ENCODE results near the gene SLCO1B3. TPM values are rescaled to one million over a fixed set of nuclear protein-coding genes. Genes with fewer than 3 reads are reported as not detected.

SLCO1B3 gene
- total and polyA plus RNA-seq, 3 experiments from 2014 or later: not detected

GRCh38 chr12:20801035-20801434 lies 9.5 kb upstream of the SLCO1B3 start:
- CTCF ChIA-PET: no interaction called here

DNA sequence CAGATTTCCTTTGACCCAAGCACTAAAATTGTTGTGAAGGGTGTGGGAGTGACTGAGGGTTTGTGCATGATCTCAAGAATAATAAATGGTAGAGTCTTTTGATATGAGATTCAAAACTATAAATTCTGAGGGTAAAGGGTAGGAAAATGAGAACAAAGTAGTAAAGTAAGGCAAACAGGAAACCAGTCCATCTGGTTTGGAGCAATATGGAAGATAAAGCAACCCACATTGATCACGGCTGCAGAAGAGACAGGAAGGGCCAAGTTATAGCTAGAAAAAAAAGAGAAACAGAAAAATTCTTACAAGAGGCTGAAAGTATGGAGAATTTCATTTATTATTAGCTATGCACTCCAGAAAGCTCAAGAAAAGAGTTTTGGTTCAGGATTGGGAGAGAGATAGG lies 4.6 kb upstream of the SLCO1B3 start:
- Histone ChIP-seq H3K4me1 (ENCODE audit: insufficient read depth, low read length) (no peaks in the 10 kb centered on the region), H3K4me3 (ENCODE audit: low read length) (no peak overlapping the region), H3K36me3 (ENCODE audit: insufficient read depth, low read length) (no peaks in the 10 kb centered on the region), H3K9me3 (ENCODE audit: low read length) (no peaks in the 10 kb centered on the region), H3K27ac (ENCODE audit: low read depth, low read length) (no peak overlapping the region), H3K27me3 (ENCODE audit: insufficient read depth, low read length, poor library complexity, severe bottlenecking) (no peaks in the 10 kb centered on the region)
- no peaks in the 10 kb centered on the region for H3K36me3 Mint-ChIP-seq
- H3K27ac Mint-ChIP-seq: no peak overlapping the region
- CTCF ChIA-PET: no interaction called here
- POLR2A ChIA-PET: no interaction called here
- peaks cover 0 to 5% (median 0%) of the 10 kb centered on the region in 5 donors for H3K9me3 Mint-ChIP-seq
- H3K4me3 Mint-ChIP-seq: no peak overlapping the region
- no peaks in the 10 kb centered on the region for H3K27me3 Mint-ChIP-seq
- no peak for DNase-seq
- no peaks in the 10 kb centered on the region for H3K4me1 Mint-ChIP-seq

More at GRCh38 chr12:20801035-20801434, 9.5 kb upstream of the SLCO1B3 start:
- no peaks in the 10 kb centered on the region for H3K36me3 Mint-ChIP-seq
- no peaks in the 10 kb centered on the region for H3K27me3 ChIP-seq (ENCODE audit: insufficient read depth, low read length, poor library complexity, severe bottlenecking)
- POLR2A ChIA-PET: no interaction called here
- no peak for DNase-seq
- no peaks in the 10 kb centered on the region for H3K4me1 Mint-ChIP-seq
- no peak overlapping the region for H3K27ac Mint-ChIP-seq
- H3K27ac ChIP-seq (ENCODE audit: low read depth, low read length): no peak overlapping the region
- H3K4me3 ChIP-seq (ENCODE audit: low read length): no peak overlapping the region
- no peaks in the 10 kb centered on the region for H3K9me3 ChIP-seq (ENCODE audit: low read length)
- no peaks in the 10 kb centered on the region for H3K4me1 ChIP-seq (ENCODE audit: insufficient read depth, low read length)
- no peak overlapping the region for H3K4me3 Mint-ChIP-seq
- no peaks in the 10 kb centered on the region for H3K36me3 ChIP-seq (ENCODE audit: insufficient read depth, low read length)
- H3K9me3 Mint-ChIP-seq: no peaks in the 10 kb centered on the region
- H3K27me3 Mint-ChIP-seq: no peaks in the 10 kb centered on the region

DNA sequence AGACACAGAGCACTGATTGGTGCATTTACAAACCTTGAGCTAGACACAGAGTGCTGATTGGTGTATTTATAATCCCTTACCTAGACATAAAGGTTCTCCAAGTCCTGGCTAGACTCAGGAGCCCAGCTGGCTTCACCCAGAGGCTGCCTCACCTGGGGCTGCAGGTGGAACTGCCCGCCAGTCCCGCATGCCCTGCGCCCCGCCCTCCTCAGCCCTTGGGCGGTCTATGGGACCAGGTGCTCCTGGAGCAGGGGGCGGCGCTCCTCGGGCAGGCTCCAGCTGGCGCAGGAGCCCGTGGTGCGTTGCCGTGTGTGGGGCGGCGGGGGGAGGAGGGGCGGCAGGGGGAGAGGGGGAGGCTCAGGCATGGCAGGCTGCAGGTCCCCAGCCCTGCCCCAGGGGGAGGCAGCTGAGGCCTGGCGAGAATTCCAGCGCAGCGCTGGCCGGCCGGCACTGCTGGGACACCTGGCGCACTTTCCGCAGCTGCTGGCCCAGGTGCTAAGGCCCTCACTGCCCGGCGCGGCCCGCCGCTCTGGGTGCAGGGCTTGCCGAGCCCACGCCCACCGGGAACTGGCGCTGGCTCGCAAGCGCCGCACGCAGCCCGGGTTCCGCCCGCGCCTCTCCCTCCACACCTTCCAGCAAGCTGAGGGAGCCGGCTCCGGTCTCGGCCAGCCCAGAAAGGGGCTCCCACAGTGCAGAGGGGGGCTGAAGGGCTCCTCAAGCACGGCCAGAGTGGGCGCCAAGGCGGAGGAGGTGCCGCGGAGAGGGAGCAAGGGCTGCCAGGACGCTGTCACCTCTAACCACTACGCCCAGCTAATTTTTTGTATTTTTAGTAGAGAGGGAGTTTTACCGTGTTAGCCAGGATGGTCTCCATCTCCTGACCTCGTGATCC lies 3.1 kb upstream of the SLCO1B3 start:
- no peaks in the 10 kb centered on the region for H3K27me3 ChIP-seq (ENCODE audit: insufficient read depth, low read length, poor library complexity, severe bottlenecking)
- no peak overlapping the region for H3K27ac ChIP-seq (ENCODE audit: low read depth, low read length)
- H3K4me1 ChIP-seq (ENCODE audit: insufficient read depth, low read length): no peaks in the 10 kb centered on the region
- DNase-seq: no peak
- no peak overlapping the region for H3K4me3 ChIP-seq (ENCODE audit: low read length)
- Mint-ChIP-seq H3K27me3 (no peaks in the 10 kb centered on the region), H3K36me3 (no peaks in the 10 kb centered on the region), H3K9me3 (peaks cover 0 to 5% (median 0%) of the 10 kb centered on the region in 5 donors), H3K4me1 (no peaks in the 10 kb centered on the region), H3K4me3 (no peak overlapping the region), H3K27ac (no peak overlapping the region)
- POLR2A ChIA-PET: no interaction called here
- H3K9me3 ChIP-seq (ENCODE audit: low read length): no peaks in the 10 kb centered on the region
- CTCF ChIA-PET: no interaction called here
- no peaks in the 10 kb centered on the region for H3K36me3 ChIP-seq (ENCODE audit: insufficient read depth, low read length)

- Mint-ChIP-seq H3K36me3 (no peaks in the 10 kb centered on the region), H3K4me1 (no peaks in the 10 kb centered on the region), H3K27me3 (no peaks in the 10 kb centered on the region), H3K27ac (no peak overlapping the region), H3K4me3 (no peak overlapping the region), H3K9me3 (peaks cover 0 to 5% (median 0%) of the 10 kb centered on the region in 5 donors)
- ChIA-PET POLR2A (no interaction called here), CTCF (no interaction called here)
- H3K27me3 ChIP-seq (ENCODE audit: insufficient read depth, low read length, poor library complexity, severe bottlenecking): no peaks in the 10 kb centered on the region
- no peaks in the 10 kb centered on the region for H3K4me1 ChIP-seq (ENCODE audit: insufficient read depth, low read length)
- no peaks in the 10 kb centered on the region for H3K9me3 ChIP-seq (ENCODE audit: low read length)
- no peak for DNase-seq
- no peak overlapping the region for H3K27ac ChIP-seq (ENCODE audit: low read depth, low read length)
- H3K36me3 ChIP-seq (ENCODE audit: insufficient read depth, low read length): no peaks in the 10 kb centered on the region
- no peak overlapping the region for H3K4me3 ChIP-seq (ENCODE audit: low read length)
These were observed 2.0 kb upstream of the SLCO1B3 start for GRCh38 chr12:20808521-20808920.

GRCh38 chr12:20815574-20815973 lies 5.1 kb downstream of the SLCO1B3 start:
- Histone ChIP-seq H3K27ac (ENCODE audit: low read depth, low read length) (no peak overlapping the region), H3K4me1 (ENCODE audit: insufficient read depth, low read length) (no peaks in the 10 kb centered on the region), H3K36me3 (ENCODE audit: insufficient read depth, low read length) (no peaks in the 10 kb centered on the region), H3K27me3 (ENCODE audit: insufficient read depth, low read length, poor library complexity, severe bottlenecking) (no peaks in the 10 kb centered on the region), H3K9me3 (ENCODE audit: low read length) (no peaks in the 10 kb centered on the region), H3K4me3 (ENCODE audit: low read length) (no peak overlapping the region)
- Mint-ChIP-seq H3K4me1 (no peaks in the 10 kb centered on the region), H3K9me3 (peaks cover 0 to 5% (median 2%) of the 10 kb centered on the region in 5 donors), H3K27ac (no peak overlapping the region), H3K27me3 (peaks cover 0 to 4% of the 10 kb centered on the region in 2 donors), H3K4me3 (no peak overlapping the region), H3K36me3 (no peaks in the 10 kb centered on the region)
- ChIA-PET POLR2A (no interaction called here), CTCF (no interaction called here)
- no peak for DNase-seq

GRCh38 chr12:20822415-20822814 lies 11.9 kb downstream of the SLCO1B3 start:
- peaks cover 0 to 5% (median 3%) of the 10 kb centered on the region in 5 donors for H3K9me3 Mint-ChIP-seq
- no peak overlapping the region for H3K27ac Mint-ChIP-seq
- DNase-seq: no peak

DNA sequence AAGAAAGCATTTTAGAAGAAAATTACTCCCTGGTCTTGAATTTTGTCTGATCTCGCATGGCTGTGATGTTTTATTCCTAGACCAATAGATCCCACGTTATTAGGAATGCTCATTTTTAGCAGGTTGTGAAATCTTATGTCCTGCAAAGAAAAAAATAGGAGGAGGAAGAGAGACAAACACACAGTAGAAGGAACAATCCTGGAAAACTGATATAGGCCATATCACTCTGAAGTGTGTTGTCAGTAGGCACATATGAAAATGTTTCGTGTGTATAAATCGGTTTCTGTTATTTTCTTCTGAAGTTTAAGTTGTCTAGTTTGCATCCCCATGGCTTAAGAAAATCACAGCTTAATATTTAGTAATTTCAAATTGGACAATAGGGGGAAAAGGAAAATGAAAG lies 12.4 kb downstream of the SLCO1B3 start:
- no peaks in the 10 kb centered on the region for H3K36me3 Mint-ChIP-seq
- H3K4me1 Mint-ChIP-seq: no peaks in the 10 kb centered on the region
- no peak for DNase-seq
- Histone ChIP-seq H3K27me3 (ENCODE audit: insufficient read depth, low read length, poor library complexity, severe bottlenecking) (no peaks in the 10 kb centered on the region), H3K4me1 (ENCODE audit: insufficient read depth, low read length) (no peaks in the 10 kb centered on the region), H3K9me3 (ENCODE audit: low read length) (no peaks in the 10 kb centered on the region), H3K27ac (ENCODE audit: low read depth, low read length) (no peak overlapping the region), H3K36me3 (ENCODE audit: insufficient read depth, low read length) (no peaks in the 10 kb centered on the region), H3K4me3 (ENCODE audit: low read length) (no peak overlapping the region)
- POLR2A ChIA-PET: no interaction called here
- peaks cover 0 to 5% (median 2%) of the 10 kb centered on the region in 5 donors for H3K9me3 Mint-ChIP-seq
- no peak overlapping the region for H3K27ac Mint-ChIP-seq
- peaks cover 0 to 8% of the 10 kb centered on the region in 2 donors for H3K27me3 Mint-ChIP-seq
- no peak overlapping the region for H3K4me3 Mint-ChIP-seq
- CTCF ChIA-PET: interaction anchor here (0.9 kb wide), 1 partner anchor 10 kb away, joined by 3 read pairs; no protein-coding TSS in a partner anchor

More at GRCh38 chr12:20822415-20822814, 11.9 kb downstream of the SLCO1B3 start:
- POLR2A ChIA-PET: no interaction called here
- CTCF ChIA-PET: interaction anchor here (0.9 kb wide), 1 partner anchor 10 kb away, joined by 3 read pairs; no protein-coding TSS in a partner anchor
- Histone ChIP-seq H3K4me1 (ENCODE audit: insufficient read depth, low read length) (no peaks in the 10 kb centered on the region), H3K4me3 (ENCODE audit: low read length) (no peak overlapping the region), H3K27ac (ENCODE audit: low read depth, low read length) (no peak overlapping the region), H3K36me3 (ENCODE audit: insufficient read depth, low read length) (no peaks in the 10 kb centered on the region), H3K27me3 (ENCODE audit: insufficient read depth, low read length, poor library complexity, severe bottlenecking) (no peaks in the 10 kb centered on the region), H3K9me3 (ENCODE audit: low read length) (no peaks in the 10 kb centered on the region)
- Mint-ChIP-seq H3K36me3 (no peaks in the 10 kb centered on the region), H3K4me1 (no peaks in the 10 kb centered on the region), H3K4me3 (no peak overlapping the region), H3K27me3 (peaks cover 0 to 4% of the 10 kb centered on the region in 2 donors)

DNA sequence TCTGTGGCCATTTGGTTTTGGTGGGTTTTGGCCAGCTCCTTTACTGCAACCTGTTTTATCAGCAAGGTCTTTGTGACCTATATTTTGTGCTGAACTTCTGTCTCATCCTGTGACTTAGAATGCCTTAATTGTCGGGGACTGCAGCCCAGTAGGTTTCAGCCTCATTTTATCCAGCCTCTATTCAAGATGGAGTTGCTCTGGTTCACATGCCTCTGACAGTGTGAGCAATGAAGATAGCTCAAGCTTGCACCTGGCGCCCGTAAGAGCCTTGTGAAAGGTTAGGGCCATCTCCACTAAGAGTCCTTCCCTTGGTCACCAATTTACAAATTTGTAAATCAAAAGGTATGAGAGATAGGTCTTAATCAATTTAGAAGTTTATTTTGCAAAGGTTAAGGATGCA lies 19.4 kb downstream of the SLCO1B3 start:
- Histone ChIP-seq H3K27ac (ENCODE audit: low read depth, low read length) (no peak overlapping the region), H3K27me3 (ENCODE audit: insufficient read depth, low read length, poor library complexity, severe bottlenecking) (no peaks in the 10 kb centered on the region), H3K9me3 (ENCODE audit: low read length) (no peaks in the 10 kb centered on the region), H3K36me3 (ENCODE audit: insufficient read depth, low read length) (no peaks in the 10 kb centered on the region), H3K4me3 (ENCODE audit: low read length) (no peak overlapping the region), H3K4me1 (ENCODE audit: insufficient read depth, low read length) (no peaks in the 10 kb centered on the region)
- Mint-ChIP-seq H3K27ac (no peak overlapping the region), H3K36me3 (no peaks in the 10 kb centered on the region), H3K4me1 (no peaks in the 10 kb centered on the region), H3K9me3 (no peaks in the 10 kb centered on the region), H3K4me3 (no peak overlapping the region), H3K27me3 (peaks cover 0 to 4% of the 10 kb centered on the region in 2 donors)
- no peak for DNase-seq
- ChIA-PET POLR2A (no interaction called here), CTCF (no interaction called here)

Data from CD8-positive, alpha-beta memory T cell (primary cell).